Measurements from ENCODE around the gene GRAPL.
"Not testable (repeated sequence)": the region's sequence is repeated elsewhere in the genome, so short reads cannot be mapped to it uniquely, and the experiment has no call there.

Gene GRAPL

DNA sequence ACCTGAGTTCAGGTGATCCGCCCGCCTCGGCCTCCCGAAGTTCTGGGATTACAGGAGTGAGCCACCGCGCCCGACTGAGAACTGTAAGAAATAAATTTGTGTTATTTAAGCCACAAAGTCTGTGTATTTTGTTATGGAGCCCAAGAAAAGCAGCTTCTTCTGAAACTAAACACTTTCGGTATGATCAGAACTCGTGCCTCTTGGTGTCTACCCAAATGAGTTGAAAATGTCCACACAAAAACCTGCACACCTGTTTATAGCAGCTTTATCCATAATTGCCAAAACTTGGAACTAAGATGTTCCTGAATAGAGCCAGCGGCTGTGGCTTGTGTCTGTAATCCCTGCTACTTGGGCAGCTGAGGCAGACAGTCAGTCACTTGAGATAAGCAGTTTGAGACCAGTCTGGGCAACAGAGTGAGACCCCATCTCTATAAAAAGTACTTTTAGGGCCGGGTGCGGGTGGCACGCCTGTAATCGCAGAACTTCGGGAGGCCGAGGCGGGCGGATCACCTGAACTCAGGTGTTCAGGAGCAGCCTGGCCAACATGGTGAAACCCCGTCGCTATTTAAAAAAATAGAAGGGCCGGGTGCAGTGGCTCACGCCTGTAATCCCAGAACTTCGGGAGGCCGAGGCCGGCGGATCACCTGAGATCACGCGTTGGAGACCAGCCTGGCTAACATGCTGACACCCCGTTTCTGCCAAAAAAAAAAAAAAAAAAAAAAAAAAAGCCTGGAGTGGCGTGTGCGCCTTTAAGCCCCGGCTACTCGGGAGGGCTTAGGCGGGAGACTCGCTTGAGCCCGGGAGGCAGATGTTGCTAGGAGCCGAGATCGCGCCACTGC is 61.7 kb downstream of the GRAPL start:
- not testable (repeated sequence) for DNase-seq (ENCODE audit: low read depth, low spot score)

DNA sequence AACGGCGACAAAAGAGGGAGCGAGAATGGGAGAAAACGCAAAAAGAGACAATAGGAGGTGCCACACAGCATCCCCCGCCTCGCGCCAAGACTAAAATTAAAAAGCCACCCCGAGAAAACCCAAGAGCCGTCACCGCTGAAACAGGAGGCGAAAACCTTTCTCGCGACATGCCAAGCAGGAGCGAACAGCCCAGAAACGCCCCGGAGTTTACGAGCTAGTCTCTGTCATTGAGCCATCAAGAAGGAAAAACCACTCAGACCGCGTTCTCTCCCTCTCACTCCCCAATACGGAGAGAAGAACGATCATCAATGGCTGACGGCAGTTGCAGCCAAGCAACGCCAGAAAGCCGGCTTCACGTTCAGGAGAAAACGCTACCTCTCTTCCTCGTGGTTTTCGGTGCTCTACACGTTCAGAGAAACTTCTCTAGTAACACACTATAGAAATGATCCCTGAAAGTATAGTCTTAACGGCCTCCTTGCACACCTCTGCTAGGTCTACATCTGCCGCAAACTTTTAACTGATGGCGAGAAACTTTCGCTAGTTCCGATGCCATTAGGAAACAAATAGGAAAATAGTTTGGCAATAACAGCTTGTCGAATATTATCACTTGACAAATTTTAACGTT is 62.5 kb downstream of the GRAPL start:
- not testable (repeated sequence) for DNase-seq (ENCODE audit: low read depth, low spot score)

DNA sequence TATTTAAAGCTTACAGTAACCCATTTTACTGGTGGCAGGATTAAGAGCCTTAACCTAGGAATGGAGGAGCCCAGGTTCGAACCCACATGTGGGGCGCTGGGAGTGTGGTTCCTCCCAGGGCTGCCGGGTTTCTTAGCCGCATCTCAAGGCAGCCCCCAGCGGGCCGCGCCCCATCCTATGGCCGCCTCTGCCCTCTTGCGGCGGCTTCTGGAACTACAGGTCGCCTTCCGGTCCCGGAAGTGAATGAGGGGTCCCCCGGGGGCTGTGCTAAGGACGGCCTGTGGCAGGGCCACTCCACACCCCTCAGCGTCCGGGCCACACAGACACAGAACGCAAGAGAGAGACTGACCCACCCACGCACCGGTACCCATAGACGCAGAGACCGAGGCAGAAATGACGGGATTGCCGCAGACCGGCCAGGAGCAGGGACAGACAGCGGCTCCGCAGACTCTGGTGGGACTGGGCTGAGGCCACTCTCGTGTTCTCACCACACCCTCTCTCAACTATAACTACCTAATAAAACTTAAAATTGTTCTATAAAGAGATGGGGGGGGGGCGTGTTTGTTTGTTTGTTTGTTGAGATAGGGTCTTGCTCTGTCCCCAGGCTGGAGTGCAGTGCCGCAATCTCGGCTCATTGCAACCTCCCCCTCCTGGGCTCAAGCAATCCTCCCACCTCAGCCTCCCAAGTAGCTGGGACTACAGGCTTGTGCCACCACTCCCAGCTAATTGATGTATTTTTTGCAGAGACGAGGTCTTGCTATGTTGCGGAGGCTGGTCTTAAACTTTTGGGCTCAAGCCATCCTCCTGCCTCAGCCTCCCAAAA is 69.2 kb downstream of the GRAPL start:
- DNase-seq (ENCODE audit: low read depth, low spot score), result not testable (repeated sequence)

DNA sequence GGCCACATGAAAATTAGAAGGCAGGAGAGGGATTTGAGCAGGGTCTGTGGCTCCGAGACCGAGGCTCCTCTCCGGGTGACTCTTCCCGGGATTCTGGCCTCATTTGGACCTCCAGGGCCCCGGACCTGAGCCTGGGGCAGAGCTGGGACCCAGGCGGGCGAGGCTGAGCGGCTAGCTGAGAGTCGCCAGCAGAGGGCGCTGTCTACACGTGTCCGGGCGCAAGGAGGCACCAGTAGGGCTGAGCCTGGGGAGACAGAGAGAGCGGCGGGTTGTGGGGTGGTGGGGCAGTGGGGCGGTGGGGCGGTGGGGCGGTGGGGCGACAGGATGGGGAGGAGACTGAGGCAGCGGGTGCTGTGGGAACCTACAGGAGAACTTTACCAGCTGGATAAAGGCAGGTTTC is 75.1 kb downstream of the GRAPL start:
- DNase-seq (ENCODE audit: low read depth, low spot score), result not testable (repeated sequence)

DNA sequence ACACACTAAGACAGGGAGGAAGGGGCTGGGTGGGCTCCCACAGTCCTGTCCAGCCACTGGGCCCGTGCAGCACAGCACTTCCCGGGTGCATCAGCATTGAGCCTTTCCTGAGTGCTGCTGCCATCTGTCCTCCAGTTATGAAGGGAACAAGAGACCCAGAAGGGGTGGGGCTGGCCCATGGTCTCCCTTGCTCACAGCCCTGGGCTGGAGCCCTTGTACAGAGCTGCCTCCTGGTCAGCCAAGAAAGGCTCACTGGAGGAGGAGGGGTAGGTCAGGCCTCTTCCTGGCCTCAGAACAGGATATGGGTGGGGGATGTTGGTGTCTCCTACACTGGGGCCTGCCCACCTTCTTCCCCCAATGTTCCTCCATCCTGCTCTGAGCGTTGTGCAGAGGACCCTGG is 76.0 kb downstream of the GRAPL start:
- DNase-seq (ENCODE audit: low read depth, low spot score), result not testable (repeated sequence)

Data from ELF-1 (cell line).